GM19023 (cell line): ENCODE measurements around the gene DOC2B.
"Not testable (repeated sequence)": the region's sequence is repeated elsewhere in the genome, so short reads cannot be mapped to it uniquely, and the experiment has no call there.

Experiments used
- ATAC-seq: cut with Tn5 transposase; IDR thresholded peaks from one replicate; pipeline ENCODE4 v1.9.1; 2021; ENCODE audit warnings: mild to moderate bottlenecking, moderate library complexity; ENCODE audit not compliant: unreplicated experiment

The DOC2B gene

DNA sequence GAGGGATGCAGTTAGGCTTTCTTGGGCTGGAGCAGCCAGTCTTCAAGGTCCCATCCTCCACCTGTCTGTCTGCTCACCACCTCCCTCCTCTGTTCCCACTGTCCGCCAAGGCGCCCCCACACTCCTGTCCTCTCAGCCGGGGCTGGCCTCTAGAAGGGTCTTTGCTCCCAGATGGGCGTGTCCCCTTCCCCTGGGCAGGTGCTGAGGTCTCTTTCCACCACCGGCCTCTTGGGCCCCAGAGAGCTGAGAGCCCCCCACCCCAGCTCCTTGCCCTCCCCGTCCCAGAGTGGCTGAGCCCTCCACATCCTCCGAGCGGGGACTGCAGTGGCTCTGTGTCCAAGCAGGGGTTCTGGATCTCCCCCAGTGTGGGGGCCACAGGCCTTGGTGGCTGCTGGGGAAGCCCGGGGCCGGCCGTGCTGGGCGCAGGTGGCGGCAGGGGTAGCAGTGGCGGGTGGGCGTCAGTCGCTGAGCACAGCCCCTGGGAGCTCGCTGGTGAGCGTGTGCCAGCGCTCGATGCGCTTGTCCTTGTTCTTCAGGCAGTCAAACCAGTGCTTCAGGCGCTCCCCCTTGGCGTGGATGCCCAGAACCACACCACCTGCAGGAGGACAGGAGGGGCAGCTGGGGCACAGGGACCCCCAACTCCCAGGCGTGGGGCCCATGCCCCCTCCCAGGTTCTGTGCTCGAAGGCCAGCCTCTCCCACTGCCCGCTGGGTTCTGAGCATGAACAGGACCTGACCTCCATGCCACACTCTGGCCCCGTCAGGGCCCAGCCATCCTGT is 34.3 kb downstream of the DOC2B start:
- no peak for ATAC-seq

DNA sequence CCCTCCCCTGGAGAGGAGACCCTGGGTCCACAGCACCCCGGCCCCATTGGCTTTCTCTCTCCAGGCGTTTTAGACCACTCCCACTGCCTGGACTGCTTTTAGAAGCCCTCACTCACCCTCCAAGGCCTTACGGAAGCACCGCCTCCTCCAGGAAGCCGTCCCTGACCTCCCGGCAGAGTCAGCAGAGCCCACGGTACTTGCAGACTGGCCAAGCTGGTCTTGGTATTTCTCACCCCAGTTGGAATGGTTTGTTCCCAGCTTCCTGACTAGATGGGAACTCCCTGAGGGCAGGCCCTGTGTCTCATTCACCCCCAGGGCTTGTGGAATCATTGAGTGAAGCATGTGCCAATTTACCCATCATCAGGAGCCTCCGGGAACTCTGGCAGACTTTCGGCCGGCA is 34.9 kb downstream of the DOC2B start:
- ATAC-seq, result no peak

DNA sequence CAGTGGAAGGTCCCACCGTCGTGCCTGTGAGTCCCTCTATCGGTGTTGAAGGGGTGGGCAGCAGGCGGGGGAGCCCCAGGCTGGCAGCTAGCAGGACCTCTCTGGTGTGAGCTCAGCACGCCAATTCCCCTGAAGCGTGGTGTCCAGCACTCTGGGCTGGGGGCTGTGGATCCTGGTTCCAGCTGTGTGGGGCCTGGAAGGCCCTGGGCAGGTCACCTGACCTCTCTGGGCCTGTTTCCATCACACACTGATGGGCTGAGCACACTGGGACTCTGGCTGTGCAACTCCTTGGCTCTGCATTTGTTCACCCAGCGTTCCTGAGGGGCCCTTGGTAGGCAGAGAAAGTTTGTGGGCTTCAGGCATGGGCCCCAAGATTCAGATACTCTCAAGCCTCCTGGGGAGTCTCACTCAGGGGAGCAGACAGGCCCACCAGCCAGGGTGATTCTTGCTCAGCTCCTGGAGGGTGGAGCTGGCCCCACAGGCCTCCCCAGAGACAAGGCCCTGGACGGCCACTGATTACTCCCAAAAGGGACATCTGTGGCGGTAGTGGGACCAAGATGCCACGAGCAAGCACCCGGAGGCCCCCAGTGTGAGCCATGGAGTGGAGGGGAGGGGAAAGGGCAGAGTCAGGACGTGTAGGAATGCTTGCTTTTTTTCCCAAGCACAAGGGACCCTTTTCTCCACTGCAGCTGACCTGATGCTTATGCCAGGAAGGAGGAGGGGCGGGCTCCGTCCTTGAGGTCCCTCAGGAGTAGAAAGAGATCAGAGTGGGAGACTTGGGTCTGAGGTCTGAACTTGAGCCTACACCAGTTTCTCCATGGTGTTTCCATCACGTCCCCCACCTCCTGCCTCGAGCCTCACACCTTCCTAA is 35.5 kb downstream of the DOC2B start:
- ATAC-seq, result no peak

DNA sequence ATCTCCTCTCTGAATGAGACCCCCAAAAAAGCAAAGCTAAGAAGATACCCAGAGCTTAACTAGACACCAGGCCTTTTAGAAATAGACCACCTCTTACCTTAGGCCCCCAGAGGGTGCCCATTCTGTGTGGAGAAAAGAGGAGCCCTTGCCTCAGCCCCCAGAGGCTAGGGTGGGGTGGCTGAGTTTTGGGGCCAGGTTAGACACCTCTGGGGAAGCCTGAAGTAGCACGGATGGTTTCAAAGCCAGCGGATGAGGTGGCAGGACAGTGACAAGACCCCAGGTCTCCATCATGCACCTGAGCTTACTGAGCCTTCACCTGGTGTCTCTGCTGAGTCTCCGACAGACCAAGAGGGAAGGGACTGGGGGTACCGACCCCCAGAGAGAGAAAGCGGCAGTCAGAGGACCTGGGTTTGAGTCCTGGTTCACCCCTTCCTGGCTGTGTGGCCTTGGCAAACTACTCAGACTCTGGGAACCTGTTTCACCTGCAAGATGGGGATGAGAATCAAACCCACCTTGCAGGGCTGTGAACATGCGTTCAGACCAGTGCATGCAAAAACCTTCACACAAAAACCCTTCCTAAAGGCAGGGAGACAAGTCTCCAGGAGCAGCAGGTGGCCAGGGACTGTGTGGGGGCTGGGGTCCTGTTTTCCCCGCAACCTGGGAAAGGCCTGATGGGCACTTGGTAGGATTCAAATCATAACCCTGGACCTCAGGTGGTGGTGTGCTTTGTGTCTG is 36.3 kb downstream of the DOC2B start:
- no peak for ATAC-seq

DNA sequence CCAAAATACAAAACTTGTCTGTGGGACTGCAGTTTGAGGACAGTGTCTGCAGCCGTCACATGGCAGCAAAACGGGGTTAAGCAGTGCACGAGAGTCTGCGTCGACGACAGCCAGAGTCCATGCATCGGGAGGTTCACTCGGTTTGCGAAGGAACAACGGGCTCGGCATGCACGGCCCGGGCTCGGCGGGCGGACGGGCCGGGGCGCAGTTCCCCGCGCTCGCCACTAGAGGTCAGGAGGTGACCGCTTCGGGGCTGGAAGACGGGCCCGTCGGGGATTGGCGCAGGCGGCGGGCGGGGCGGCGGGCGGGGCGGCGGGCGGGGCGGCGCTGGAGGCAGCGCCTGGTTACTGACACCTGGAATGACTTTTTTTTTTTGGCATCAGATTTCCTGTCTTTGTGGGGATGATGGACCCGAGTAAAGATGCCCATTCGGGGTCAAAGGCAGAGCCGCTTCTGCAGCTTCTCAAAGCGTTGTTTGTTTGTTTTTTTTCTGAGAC is 37.6 kb downstream of the DOC2B start:
- ATAC-seq, result no peak

DNA sequence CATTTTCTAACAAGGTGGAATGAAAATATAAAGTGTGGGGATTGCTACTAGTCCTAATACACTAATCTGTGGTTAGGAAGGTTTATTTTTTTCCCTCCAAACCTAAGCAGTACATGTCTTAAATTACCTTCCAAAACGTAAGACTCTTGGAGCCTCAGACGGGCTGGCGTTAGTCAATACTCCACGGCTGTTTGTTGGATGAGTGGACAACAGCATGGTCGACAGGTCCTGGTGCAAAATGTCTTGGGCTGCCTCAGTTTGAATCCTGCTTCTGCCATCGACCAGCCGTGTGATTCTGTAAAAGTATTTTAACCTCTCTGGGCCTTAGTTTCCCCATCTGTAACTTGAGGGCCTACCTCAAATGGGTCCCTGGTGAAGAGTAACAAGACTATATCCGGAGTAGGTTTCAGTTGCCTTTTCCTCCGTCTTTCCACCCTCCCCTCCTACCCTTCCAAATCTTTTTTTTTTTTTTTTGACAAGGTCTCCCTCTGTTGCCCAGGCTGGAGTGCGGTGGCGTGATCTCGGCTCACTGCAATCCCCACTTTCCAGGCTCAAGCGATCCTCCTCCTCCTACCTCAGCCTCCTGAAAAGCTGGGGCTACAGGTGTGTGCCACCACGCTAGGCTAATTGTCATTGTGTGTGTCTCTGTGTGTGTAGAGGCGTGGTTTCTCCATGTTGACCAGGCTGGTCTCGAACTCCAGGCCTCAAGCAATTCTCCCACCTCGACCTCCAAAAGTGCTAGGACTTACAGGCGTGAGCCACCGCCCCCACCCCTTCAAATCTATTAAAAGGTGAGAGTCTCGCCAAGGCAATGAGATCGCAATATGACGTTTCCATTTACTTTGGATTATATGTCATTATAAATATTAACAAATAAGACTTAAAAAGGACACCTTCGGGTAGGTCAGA is 38.3 kb downstream of the DOC2B start:
- no peak for ATAC-seq

DNA sequence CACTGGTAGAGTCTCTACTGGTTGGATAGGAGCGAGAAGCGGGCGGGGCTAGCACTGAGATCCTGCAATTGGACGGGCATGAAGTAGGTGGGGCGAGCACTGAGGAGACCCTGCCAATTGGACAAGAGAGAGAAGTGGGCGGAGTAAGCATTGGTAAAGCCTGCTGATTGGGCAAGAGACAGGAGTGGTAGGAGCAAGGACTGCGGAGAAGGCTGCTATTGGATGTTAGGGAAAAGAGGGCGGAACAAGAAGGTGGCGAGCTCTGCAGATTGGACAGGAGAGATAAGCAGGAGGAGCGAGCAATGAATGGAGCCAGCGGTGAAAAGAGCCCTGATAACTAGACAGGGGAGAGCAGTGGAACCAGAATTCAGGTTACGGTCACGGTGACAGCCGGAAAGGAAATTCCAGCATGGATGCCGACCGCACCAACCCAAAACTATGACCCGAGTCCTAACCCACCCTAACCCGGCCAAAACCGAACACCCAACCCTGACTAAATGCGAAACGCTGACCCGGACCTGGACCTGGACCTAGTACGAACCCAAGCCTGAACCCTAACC is 39.3 kb downstream of the DOC2B start:
- no peak for ATAC-seq

DNA sequence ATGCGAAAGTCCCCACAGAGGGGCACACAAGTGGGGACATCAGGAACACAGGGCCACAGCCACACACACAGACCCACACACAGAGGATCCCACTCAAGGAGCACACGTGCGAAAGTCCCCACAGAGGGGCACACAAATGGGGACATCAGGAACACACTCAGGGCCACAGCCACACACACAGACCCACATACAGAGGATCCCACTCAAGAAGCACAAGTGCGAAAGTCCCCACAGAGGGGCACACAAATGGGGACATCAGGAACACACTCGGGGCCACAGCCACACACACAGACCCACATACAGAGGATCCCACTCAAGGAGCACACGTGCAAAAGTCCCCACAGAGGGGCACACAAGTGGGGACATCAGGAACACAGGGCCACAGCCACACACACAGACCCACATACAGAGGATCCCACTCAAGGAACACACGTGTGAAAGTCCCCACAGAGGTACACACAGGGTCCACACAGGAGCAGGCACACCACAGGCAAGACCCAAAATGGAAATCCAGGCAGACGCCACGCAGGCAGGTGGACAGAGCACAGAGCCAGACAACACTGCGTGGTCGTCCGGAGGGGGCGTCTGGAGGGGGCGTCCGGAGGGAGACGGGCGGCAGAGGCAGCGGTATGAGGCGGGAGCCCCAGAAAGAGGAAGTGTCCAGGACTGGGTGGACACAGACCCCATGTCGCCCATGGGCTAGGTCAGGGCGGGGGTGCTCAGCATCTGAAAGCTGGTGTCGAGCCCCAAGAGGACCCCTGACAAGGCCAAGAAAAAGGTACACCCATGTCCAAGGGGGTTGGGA is 41.8 kb downstream of the DOC2B start:
- ATAC-seq, result not testable (repeated sequence)

DNA sequence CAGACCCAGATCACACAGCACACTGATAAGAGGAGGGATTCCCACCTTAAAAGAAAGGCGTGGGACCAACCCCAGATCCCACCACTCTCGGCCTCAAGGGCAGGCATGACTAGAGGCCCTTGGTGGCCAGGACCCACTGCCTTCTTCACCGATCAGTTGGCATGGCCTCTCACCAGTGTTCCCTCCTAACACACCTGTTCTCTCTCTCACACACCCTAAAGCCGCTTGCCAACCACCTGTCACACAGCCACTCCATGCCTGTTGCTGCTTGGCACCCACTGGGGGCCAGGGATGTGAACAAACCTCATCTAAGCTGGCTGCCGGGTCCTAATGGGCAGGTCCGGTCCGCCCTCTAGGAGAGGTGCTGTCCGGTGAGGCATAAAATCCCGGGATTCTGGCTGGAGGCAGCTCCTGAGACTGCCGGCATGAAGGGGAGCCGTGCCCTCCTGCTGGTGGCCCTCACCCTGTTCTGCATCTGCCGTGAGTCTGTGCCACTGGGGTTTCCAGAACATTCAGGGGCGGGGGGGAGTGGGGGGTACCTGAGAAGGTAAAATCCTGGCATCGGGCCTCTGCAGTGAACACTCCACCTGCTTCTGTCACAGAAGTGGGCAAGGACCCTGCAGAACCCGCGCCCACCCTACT is 44.2 kb downstream of the DOC2B start, which contains the start of gene SCGB1C2:
Gene SCGB1C2 (plus strand): TSS at position 404 of the 642 bp plus-strand sequence. CDS start 22 bp downstream, at position 426.
- ATAC-seq, result not testable (repeated sequence)

DNA sequence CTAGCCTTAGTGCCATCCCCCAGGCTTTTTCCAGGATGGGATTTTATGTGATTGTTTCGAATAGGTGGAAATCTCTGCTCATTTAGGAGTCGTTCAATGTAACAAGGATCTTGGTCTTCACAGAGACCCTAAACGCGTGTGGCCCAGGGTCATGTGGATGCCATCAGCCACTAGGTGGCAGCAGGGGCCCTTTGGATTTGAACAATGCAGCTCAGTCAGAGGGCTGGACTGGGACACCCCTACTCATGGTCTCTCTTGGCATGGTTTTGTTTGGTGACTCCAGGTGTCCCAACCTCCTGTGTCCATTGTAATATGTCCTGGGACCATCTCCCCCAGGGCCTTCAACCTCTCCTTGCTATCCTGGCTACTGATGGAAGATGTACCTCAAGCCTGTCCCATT is 44.9 kb downstream of the DOC2B start:
- peak; percentile 75 for ATAC-seq

DNA sequence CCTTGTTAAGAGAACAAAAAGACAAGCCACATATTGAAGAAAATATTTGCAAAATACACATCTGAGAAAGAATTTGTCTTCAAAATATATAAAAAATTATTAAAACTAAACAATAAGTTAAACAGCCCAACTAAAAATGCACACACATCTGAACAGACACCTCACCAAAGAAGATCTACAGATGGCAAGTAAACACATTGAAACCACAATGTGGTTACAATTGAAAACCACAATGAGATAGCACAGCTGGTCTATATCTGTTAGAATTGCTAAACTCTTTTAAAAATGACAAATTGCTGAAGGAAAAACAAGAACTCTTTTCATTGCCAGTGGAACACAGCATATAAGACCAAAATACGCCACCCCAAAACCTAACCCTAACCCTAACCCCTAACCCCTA is 45.6 kb downstream of the DOC2B start:
- not testable (repeated sequence) for ATAC-seq

DNA sequence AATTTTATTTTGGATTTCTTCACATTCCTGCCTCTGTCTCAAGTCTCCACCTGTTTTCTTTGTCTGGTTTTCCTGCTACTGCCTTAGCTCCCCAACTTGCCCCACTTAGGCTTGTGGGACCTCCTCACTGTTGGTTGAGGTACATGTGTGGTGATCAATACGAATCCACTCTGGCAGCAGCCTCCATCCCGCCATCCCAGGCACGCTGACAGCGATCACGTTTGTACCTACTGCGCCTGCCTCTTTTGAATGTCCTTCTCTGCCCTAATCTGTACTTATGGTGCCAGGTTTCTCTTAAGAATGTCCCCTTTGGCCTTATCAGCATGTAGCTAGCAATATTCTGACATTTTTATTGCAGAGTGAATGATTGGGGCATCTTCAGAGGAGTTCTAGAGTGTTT is 46.4 kb downstream of the DOC2B start:
- ATAC-seq, result not testable (repeated sequence)

DNA sequence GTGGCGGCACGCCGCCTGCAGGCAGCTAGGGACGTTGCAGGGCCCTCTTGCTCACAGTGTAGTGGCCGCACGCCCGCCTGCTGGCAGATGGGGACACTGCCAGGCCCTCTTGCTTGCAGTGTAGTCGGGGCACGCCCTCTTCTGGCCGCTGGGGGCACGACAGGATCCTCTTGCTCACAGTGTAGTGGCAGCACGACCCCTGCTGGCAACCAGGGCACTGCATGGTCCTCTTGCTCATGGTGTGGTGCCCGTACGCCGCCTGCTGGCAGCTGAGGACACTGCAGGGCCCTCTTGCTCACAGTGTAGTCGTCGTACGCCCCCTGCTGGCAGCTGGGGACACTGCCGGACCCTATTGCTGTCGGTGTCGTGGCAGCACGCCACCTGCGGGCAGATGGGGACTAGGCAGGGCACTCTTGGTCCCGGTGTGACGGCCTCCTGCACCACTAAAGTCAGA is 47.1 kb downstream of the DOC2B start:
- ATAC-seq, result peak; percentile 75

DNA sequence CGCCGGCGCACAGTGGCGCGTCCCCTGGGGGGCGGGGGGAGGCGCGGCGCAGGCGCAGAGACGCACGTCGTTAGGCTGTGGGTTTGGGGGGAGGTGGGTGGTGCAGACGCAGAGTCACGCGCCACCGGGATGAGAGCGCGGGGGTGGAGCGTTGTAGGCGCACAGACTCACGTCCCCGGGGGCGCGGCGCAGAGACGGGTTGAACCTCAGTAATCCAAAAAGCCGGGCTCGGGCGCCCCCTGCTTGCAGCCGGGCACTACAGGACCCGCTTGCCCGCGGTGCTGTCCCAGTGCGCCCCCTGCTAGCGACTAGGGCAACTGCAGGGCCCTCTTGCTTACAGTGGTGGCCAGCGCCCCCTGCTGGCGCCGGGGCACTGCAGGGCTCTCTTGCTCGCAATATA is 47.5 kb downstream of the DOC2B start:
- not testable (repeated sequence) for ATAC-seq

DNA sequence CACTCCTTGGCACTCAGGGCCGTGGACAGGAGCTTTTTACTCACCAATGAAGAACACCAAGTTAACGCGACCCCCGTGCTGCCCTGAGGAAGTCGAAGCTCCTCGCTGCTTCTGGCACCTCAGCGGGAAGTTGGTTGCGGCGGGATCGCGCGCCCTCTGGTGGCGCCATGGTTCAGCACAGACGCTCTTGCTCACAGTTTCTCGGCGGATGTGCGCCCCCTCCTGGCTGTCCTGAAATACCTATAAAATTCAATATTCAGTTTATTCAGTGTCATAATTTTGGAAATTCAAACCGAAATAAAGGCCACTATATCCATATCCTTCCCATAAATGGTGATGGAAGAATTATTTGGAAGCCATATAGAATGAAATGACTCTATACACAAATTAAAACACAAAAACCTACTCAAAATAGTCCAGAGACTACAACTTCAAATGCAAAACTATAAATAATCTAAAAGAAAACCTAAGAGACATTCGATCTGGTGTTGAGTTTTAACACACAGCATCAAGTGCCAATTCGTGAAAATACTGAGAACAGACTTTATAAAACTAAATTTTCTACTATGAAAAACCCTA is 63.0 kb downstream of the DOC2B start:
- ATAC-seq, result not testable (repeated sequence)

DNA sequence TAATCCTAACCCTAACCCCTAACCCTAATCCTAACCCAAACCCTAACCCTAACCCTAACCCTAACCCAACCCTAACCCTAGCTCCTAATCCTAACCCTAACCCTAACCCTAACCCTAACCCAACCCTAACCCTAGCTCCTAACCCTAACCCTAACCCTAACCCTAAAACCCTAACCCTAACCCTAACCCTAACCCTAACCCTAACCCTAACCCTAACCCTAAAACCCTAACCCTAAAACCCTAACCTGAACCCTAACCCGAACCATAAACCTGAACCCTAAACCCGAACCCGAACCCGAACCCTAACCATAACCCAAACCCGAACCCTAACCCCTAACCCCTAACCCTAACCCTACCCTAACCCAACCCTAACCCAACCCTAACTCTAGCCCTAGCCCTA is 68.3 kb downstream of the DOC2B start:
- not testable (repeated sequence) for ATAC-seq
